Endodermal cell (in vitro differentiated cells): ENCODE measurements around the gene CLEC16A. TPM values are rescaled to one million over a fixed set of nuclear protein-coding genes. Genes with fewer than 3 reads are reported as not detected.

Experiments used
- DNase-seq: peaks from one replicate; pipeline ENCODE4 v3.0.0-alpha.2; 2017
- H3K27ac ChIP-seq: 2 replicates; pipeline ENCODE4 v1.5.1; 2013; ENCODE audit warnings: mild to moderate bottlenecking, low read depth, low read length, moderate library complexity
- H3K27me3 ChIP-seq: 2 replicates; pipeline ENCODE4 v1.6.1; 2013; ENCODE audit warnings: mild to moderate bottlenecking, low read length, moderate library complexity; ENCODE audit not compliant: insufficient read depth, control insufficient read depth, poor library complexity, severe bottlenecking
- H3K36me3 ChIP-seq: 2 replicates; pipeline ENCODE4 v1.7.0; 2013; ENCODE audit warnings: mild to moderate bottlenecking, low read length, moderate library complexity; ENCODE audit not compliant: control insufficient read depth, insufficient read depth
- H3K4me1 ChIP-seq: one replicate; pipeline ENCODE4 v1.7.0; 2013; ENCODE audit warnings: low read length; ENCODE audit not compliant: control insufficient read depth, insufficient read depth
- H3K4me3 ChIP-seq: 2 replicates; pipeline ENCODE4 v1.5.1; 2013; ENCODE audit warnings: mild to moderate bottlenecking, low read length, moderate library complexity
- H3K9ac ChIP-seq: 2 replicates; pipeline ENCODE4 v1.6.1; 2013; ENCODE audit warnings: mild to moderate bottlenecking, low read length, moderate library complexity; ENCODE audit not compliant: poor library complexity, severe bottlenecking; ENCODE audit errors: extremely low read depth
- H3K9me3 ChIP-seq: 2 replicates; pipeline ENCODE4 v1.6.1; 2013; ENCODE audit warnings: mild to moderate bottlenecking, low read length, moderate library complexity; ENCODE audit not compliant: control insufficient read depth
- H3K27ac Mint-ChIP-seq: 2 replicates; pipeline ENCODE4 v1.8.0; 2020; ENCODE audit warnings: mixed read lengths
- H3K27me3 Mint-ChIP-seq: 2 replicates; pipeline ENCODE4 v1.8.0; 2021; ENCODE audit warnings: mild to moderate bottlenecking, mixed read lengths; ENCODE audit not compliant: insufficient read depth
- H3K36me3 Mint-ChIP-seq: 2 replicates; pipeline ENCODE4 v1.8.0; 2020; ENCODE audit warnings: low read depth, mixed read lengths
- H3K4me1 Mint-ChIP-seq: 2 replicates; pipeline ENCODE4 v1.8.0; 2020; ENCODE audit warnings: mixed read lengths
- H3K4me3 Mint-ChIP-seq: 2 replicates; pipeline ENCODE4 v1.8.0; 2020; ENCODE audit warnings: mild to moderate bottlenecking, moderate library complexity, mixed read lengths
- H3K9me3 Mint-ChIP-seq: 2 replicates; pipeline ENCODE4 v1.8.0; 2020; ENCODE audit warnings: mild to moderate bottlenecking, mixed read lengths
- CTCF ChIP-seq: fragments of 200-600 bp; sonication (generic); conservative IDR thresholded peaks from 2 replicates; pipeline ENCODE4 v1.5.0; 2021; ENCODE audit warnings: antibody characterized with exemption, mild to moderate bottlenecking
- WGBS, 2 experiments: methylation state at CpG; one replicate each; pipeline versions ENCODE4 v1.1.5 to v1.1.7; 2013; ENCODE audit warnings: missing lambda C conversion rate in 2 of 2, mixed read lengths in 1 of 2; ENCODE audit not compliant: insufficient coverage in 1 of 2, insufficient read length in 1 of 2; 5-methylcytosine and 5-hydroxymethylcytosine counted together
- total RNA-seq, 2 donors: library from RNA; stranded (reverse); fragmentation: NEBNext Ultra II Directional in 1 of 2; extraction: Animal tissue kit (Norgen Biotek cat#: 25700) in 1 of 2; gene quantifications; 2 replicates in 1 of 2; 3 replicates in 1 of 2; pipeline ENCODE4 v1.2.1, GENCODE V29; 2021

Gene CLEC16A
- total RNA-seq, 2 donors from 2014 or later = 19.5 to 28.3 TPM

- DNase-seq = no peak
- H3K9me3 ChIP-seq = no peaks in the 10 kb centered on the region
- no peaks in the 10 kb centered on the region for H3K27me3 ChIP-seq
- TF ChIP-seq CTCF = no peak
- peaks cover 51% of the 10 kb centered on the region for H3K4me1 Mint-ChIP-seq
- WGBS, 2 experiments = 89 to 97% methylated on average over 3 to 6 of the region's 6 CpGs
- H3K9me3 Mint-ChIP-seq = no peaks in the 10 kb centered on the region
- H3K27me3 Mint-ChIP-seq = no peaks in the 10 kb centered on the region
- H3K27ac Mint-ChIP-seq = no peak overlapping the region
- no peak overlapping the region for H3K27ac ChIP-seq
- peaks cover 11% of the 10 kb centered on the region for H3K36me3 ChIP-seq
- no peak overlapping the region for H3K4me3 Mint-ChIP-seq
- no peak overlapping the region for H3K4me3 ChIP-seq
- H3K36me3 Mint-ChIP-seq = peaks cover 18% of the 10 kb centered on the region
- H3K4me1 ChIP-seq = peaks cover 27% of the 10 kb centered on the region
- H3K9ac ChIP-seq = no peak overlapping the region
Measured at GRCh38 chr16:11053916-11054460, 109.6 kb downstream of the CLEC16A start.

GRCh38 chr16:11056090-11056992 is 112.0 kb downstream of the CLEC16A start:
- Mint-ChIP-seq H3K4me1 (peaks cover 30% of the 10 kb centered on the region), H3K9me3 (no peaks in the 10 kb centered on the region), H3K27me3 (no peaks in the 10 kb centered on the region), H3K4me3 (no peak overlapping the region), H3K27ac (peak overlapping the region; percentile 7), H3K36me3 (peaks cover 24% of the 10 kb centered on the region)
- WGBS, 2 experiments = 84 to 96% methylated on average over 5 to 10 of the region's 11 CpGs
- Histone ChIP-seq H3K4me3 (no peak overlapping the region), H3K9me3 (no peaks in the 10 kb centered on the region), H3K36me3 (peaks cover 22% of the 10 kb centered on the region), H3K4me1 (peaks cover 17% of the 10 kb centered on the region), H3K9ac (no peak overlapping the region), H3K27ac (no peak overlapping the region), H3K27me3 (no peaks in the 10 kb centered on the region)
- no peak for TF ChIP-seq CTCF
- DNase-seq = no peak

- Histone ChIP-seq H3K4me1 (peaks cover 9% of the 10 kb centered on the region), H3K9me3 (no peaks in the 10 kb centered on the region), H3K27me3 (no peaks in the 10 kb centered on the region), H3K27ac (no peak overlapping the region), H3K36me3 (peaks cover 29% of the 10 kb centered on the region), H3K4me3 (no peak overlapping the region), H3K9ac (no peak overlapping the region)
- Mint-ChIP-seq H3K36me3 (peaks cover 30% of the 10 kb centered on the region), H3K9me3 (no peaks in the 10 kb centered on the region), H3K4me1 (peaks cover 22% of the 10 kb centered on the region), H3K27me3 (no peaks in the 10 kb centered on the region), H3K27ac (peak overlapping the region; percentile 7), H3K4me3 (no peak overlapping the region)
- 93 to 100% methylated on average over 11 to 12 of the region's 12 CpGs for WGBS, 2 experiments
- TF ChIP-seq CTCF = no peak
- no peak for DNase-seq
Measured at GRCh38 chr16:11056993-11057649, 112.8 kb downstream of the CLEC16A start.
